CD4-positive, alpha-beta T cell treated with Interleukin-10 for 1 hour (primary cell): ENCODE data around the gene DLX1.
"Not testable (repeated sequence)": the region's sequence is repeated elsewhere in the genome, so short reads cannot be mapped to it uniquely, and the experiment has no call there.

ENCODE experiments used
- DNase-seq: peaks from one replicate; pipeline ENCODE4 v3.0.0-alpha.2; 2020

DLX1 gene

DNA sequence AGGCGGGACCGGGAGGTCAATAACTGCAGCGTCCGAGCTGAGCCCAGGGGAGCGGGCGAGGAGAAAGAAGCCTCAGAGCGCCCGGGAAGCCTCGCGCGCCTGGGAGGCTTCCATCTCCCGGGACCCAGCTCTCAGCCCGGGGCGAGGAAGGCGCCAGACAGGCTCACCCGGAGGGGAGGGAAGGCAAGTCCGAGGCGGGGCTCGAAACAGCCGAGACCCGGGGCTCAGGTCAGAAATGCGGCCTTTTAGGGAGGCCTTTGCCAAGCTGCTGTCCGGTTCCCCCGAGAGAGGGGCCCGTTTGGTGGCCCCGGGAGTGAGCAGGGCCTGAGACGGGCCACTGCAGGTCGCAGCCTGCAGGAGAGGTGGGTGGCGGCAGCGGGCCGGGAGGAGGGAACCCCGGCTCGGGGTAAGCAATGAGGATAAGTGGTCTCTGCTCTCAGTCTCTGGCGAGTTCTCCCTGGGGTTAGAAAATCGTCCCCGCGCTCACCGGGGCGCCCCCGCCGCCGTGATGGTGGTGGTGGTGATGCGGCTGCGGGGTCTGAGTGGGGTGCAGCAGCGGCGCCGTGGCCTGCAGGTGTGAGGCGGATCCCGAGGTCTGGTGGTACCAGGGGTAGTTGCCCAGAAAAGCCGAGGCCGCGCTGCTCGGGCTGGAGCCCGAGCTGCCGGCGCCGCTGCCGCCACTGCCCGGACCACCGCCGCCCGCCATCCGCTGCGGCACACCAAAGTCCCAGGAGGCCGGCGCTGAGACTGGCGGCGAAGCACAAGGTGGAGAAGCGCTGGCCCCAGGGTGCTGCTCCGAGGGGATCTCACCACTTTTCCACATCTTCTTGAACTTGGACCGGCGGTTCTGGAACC, 15.0 kb downstream of the DLX1 start:
- peak; percentile 6 for DNase-seq

DNA sequence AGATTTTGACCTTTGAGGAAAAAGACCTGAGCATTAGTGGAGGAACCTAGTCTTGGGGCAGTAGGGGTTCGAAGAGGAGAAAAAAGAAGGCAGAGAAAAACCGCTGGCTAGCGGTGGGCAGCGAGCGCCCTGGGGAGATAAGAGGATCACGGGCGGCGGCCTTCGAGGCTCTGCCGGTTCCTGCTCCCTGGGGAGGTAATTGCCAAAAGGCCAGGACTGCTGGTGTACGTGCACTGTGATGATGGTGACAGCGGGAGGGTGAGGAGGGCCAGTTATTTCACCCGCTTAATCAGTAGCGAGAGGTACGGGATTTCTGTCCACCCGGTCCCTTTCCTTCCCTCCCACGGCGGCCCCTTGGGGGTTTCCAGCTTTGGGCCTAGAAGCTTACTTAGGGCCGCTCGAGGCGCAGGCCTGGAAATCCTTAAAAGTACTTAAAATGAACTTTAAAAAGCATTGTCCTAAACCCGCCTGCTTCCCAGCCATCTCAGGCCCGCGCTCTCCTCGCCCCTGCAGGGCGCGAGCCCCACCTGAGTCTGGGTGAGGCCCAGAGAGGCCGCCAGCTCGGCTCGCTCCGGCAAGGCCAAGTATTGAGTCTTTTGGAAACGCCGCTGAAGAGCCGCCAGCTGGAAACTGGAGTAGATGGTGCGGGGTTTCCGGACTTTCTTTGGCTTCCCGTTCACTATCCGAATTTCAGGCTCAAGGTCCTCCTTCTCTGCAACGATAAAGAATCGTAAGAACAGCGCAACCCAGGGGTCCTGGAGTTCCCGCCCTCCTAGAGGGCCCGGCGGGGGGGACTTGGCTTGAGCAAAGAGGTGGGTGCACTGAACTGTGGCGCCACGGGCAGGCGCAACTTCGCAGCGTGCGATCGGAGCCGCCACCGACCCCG, 15.9 kb downstream of the DLX1 start:
- DNase-seq = peak; percentile 30

DNA sequence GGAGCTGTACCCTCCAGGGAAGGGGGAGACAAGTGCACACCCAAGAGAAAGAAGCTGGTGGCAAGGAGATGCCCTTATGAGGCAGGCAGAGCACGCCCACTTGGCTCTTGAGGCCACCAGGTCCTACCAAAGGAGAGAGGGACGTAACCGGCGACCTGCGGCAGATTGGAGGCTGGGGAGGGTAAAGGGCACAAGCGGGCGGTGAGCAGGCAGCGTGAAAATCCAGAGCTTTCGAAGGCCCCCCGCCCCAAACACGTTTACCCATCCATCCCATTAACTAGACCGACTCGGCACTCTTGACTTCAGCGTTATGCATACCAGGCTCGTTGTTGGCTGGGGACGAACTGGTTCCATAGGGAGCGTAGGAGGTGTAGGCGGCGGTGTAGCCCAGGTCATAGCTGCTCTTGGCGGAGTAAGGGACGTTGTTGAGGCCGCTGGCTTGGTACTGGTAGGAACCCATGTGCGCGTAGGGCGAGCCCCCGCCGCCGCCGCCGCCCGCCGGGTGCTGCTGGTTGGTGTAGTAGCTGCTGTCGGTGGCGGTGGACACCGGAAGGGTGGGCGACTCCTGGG, 16.6 kb downstream of the DLX1 start:
- peak; percentile 44 for DNase-seq

DNA sequence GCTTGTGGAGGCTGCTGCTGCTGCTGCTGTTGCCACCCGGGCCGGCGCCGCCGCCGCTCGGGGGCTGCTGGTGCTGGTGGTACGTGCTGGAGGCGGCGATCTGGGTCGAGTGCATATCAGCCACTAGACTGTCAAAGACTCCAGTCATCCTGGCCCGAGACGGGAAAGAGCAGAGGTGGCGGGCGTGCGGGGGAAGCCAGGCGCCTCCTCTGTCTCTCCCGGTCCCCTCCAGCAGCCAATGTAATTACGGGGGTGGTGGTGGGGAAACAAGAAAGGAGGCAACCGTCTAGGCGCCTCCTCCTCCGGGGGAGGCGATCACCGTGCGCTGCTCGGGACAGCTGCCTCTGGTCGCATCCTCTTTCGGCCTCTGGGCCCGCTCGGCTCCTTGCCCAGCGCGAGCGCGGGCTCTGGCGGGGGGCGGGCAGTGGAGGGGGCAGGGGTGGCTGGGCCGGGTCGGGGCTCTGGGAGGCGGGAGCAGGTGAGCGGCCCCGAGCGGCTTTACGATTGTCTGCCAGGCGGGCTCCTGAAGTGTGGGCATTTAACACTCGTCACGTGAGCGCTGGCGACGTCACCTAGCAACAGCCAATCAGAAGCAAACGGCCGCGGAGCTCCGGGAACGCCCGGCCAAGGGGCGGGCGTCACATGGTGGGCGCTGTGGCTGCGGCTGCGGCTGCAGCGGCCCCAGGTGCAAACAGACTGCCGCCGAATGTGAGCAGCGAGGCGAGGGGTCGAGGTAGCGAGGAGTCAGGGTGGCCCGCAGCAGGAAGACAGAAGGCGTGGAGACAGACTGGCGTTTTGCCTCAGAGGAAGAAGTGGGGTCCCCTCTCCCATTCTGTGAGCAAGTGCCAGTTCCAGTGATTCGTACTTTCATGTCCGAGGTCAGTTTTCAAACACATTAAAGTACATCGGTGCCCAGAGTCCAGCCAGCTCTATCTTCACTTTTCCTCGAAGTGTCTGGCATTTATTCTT, 17.4 kb downstream of the DLX1 start, which contains the start of gene DLX2:
Gene DLX2, minus strand, starts transcription at position 510 of the 969 bp plus-strand sequence. Its CDS starts 362 bp downstream, at position 148.
- peak; percentile 79 for DNase-seq

DNA sequence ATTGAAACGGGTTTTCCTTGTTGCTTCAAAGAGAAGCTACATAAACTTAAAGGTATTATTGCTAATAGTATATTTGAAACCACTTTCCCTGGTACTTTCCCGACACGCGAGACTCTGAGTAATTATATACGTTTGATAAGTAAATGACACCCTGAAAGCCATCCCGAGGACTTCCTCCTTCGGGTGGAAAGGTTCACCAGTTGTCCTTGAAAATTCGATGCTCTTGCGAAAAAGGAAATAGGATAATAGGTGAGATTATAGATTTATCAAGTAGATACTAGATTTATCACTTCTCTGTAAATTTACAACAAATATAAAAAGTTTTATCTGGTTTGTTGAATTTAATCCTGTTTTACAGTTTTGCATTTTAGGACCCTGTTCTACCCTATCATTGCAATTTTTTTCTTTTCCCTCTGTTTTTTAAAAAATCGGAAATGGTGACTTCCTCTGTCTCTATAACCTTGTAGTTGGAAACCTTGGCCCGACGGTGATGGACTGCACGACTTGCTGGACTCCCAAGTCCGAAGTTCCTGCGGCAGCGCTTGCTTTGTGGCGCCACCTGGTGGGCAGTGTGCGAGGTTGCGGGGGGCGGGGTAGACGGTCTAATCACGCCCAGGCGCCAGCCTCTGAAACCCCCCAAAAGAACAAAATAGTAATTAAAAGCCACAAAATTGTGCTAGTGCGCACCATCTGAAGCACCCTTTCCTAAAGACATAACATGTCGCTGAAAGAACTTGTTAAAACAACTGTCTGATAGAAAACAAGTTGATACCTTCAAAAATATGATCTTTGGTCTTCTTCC, 18.4 kb downstream of the DLX1 start:
- peak; percentile 77 for DNase-seq

DNA sequence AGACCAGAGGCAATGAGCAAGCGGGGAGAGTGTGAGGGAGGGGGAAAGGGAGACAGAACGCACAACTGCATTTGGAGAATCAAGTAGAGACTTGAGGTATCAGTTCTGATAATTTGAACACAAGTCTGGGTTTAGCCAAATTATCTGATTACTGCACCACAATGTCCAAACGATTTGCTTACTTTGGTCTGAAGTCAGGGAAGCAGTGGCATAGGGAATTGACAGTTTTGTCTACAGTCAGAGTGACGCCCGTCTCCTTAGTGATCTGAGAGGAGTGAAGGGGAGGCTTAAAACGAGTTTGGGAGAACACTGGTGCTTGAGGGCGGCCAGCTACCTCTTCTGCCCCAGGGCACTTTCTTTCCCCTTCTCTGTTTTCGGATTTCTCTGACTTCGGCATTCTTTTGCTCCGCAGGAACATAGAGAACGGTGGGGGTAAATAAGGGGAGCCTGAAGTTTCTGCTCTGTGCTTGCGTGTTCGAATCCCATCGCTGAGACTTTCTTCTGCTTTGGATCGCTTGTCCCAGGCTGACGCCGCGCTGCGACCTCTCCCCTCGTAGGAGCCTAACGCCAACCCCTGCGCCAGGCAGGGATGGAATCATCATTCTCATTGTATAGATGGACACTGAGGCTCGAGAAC, 20.3 kb downstream of the DLX1 start:
- DNase-seq = no peak

DNA sequence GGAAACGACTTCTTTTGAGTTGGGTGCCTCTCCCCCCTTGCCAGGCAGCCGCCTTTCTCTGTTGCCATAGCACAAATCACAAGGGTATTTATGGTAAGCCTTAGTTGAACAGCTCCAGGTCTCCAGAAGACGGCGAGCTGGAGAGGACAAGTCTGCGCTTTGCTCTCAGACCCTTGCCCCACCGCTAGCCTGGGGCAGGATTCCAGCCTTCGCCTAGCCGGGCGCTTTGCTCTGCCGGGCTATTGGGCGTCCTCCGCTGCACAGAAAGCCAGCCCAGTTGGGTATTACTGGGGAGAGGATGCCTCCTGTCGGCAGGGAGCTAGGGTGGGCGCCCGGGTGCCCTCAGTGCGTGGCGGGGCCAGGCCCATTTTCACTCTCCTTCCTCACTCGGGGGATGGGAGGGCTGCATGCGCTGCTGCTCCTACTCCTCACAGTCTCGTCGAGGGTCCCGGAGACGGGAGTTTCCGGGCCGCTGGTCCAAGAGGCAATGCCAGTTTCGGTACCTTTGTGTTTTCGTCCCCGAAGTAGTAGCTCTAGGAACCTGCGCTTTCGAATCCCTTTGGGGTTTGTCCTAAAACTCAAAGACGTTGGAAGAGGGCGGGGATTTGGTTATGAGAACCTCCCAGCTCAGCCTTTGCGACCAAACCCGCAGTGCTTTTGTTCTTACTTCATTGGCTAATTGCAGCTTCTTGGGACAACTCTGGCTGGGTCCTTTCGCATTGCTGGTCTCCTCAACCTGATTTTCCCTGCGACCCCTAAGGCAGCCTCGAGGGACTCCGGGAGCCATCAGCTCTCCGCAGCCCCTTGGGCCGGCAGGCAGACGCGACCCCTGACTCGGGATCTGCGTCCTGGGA, 21.0 kb downstream of the DLX1 start:
- peak; percentile 52 for DNase-seq

DNA sequence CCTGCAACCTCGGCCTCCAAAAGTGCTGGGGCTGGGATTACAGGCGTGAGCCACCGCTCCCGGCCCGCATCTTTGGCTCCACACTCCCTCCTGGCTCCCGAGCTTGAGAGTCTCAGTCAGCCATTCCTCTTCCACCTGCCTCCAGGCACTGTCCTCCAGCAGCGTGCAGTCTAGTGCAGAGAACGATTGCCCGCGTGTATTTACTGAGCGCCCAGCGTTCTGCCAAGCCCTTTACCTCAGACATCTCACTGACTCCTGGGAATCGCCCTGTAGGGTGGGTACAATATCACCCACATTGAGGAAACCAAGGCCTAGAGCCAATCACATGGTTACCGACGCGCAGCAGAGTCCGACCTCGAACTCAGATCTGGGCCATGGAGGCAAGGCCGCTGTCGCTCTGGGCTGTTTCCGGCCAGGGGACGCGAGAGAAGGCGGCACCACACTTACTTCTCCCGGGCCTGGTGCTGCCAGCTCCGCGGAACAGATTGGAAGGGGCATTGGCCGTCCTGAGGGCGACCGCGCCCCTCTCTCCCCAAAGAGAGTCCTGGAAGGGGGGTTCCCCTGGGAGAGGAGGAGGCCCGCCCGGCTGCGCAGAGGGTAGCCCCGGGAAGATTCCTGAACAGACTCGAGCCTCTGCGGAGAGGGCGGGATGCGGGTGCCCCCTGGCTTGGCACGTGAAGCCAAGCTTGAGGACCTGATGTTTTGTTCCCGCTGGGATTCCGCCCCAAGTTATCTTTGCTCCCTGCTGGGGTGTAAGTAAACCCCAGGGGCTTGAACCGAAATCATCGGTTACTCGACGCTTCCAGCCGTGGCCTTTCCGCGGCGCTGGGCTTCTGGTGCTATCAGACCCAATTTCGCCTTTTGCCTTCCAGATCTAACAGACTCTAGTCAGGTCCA, 22.6 kb downstream of the DLX1 start:
- DNase-seq = no peak

DNA sequence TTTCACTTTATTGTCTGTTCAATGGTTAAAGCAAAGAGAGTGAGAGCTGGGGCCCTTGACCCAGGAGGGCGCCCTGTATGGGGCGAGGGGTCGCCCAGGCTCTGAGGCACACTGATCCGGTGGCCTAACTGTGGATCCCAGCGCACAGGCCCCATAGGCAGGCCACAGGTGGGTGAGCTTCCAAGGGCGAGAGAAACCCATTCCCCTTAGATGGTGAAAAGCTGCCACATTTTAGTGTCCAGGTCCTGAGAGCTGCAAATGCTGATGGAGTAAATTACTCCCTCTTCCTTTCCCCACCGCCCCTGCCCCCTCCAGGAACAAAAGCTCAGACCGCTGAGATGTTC, 23.3 kb downstream of the DLX1 start:
- DNase-seq = no peak

DNA sequence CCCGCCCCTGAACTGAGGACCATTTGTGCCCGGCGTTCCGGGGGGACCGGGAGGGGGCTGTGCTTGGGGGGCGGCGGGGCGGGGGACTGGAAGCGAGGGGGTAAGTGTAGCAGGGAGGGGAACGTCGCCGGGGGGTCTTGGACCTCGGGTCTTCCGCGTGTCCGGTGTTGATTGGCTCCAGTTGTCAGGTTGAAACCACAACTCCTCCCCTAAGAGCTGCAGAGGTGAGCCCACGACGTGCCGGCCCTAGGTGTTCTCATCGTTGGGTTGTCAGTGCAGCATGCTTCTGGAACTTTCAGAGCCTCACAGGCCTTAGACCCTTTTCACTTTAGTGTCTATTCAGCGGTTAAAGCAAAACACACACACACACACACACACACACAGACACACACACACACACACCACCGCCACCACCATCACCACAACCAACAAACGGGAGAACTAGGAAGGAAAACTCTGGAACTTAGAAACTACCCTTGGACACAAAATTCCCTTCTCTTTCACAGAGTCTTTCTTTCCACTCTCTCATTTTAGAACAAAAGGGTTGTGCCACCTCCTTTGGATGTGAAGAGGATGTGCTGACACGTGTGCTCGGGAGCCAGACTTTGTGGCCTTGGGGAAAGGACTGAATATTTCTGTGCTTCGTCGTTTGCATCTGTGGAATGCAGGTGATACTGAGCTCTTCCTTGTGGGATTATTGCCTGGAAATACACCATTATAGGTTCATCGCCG, 24.1 kb downstream of the DLX1 start:
- no peak for DNase-seq

DNA sequence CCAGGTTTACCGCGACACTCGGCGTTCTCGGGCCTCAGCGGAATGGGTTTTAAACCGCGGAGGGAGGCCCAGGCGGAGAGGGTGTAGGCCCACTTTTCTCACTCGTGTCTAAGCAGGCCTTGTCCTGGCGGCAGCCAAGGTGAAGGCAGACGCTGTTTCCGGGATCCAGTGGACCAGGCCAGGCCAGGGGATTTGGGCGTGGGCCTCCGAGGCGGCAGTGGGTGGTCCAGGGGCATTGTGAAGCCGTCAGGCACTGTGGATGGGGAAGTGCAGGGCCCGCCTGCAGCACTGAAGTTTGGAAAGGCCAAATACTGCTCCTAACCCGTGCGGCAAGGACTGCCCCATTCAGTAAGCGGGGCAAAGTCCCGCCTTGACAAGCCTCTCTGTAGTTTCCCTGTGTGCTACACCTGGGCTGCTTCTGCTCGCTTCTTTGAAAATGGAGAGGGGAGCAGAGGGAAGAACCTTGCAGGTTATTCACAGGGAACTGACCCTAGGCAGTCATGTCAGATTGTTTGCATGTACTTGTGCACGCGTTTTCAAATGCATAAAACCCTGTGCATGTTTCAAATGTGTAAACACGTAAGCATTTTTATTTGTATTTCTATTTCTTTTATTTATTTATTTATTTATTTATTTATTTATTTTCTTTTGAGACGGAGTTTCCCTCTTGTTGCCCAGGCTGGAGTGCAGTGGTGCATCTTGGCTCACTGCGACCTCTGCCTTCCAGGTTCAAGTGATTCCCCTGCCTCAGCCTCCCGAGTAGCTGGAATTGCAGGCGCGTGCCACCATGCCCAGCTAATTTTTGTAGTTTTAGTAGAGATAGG, 24.9 kb downstream of the DLX1 start:
- DNase-seq = no peak

DNA sequence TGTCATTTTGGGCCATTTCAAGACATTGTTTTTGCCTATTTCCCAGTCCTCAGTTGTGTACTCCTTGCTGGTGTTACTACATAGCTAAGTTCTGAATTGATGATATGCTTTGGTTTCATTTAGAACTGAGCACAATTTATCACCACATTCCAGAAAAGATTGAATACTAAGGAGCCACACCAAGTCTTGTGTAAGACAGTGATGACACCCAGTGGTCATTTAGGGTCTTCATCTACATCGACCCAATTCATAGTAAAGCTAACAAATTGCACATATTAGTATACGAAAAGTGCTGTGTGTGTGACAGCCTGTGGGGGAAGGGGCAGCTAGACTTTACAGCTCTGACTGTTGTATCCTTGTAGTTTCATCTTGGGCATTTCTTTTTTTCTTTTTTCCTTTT, 28.3 kb downstream of the DLX1 start:
- DNase-seq = peak; percentile 8

DNA sequence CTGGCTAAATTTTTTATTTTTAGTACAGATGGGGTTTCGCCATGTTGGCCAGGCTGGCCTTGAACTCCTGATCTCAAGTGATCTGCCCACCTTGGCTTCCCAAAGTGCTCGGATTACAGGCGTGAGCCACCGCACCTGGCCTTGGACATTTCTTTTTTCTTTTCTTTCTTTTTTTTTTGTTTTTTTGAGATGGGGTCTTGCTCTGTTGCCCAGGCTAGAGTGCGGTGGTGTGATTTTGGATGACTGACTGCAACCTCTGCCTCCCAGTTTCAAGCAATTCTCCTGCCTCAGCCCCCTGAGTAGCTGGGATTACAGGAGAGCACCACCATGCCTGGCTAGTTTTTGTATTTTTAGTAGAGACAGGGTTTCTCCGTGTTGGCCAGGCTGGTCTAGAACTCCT, 28.9 kb downstream of the DLX1 start:
- not testable (repeated sequence) for DNase-seq

DNA sequence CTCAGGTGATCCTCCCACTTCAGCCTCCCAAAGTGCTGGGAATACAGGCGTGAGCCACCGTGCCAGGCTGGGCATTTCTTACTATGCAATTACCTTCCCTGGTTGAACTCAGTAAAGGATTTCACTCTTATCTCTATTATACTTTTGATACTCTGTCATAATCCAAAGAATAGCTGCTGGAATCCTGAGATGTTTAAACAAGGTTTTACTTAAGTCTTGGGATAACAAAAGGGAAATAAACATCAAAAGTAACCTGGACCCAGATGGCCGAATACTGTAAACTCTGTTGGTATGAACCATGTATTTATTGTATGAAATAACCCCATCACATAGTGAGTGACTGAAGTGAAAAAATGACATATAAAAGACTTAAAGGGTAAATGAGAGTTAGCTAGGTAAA, 29.3 kb downstream of the DLX1 start:
- DNase-seq = no peak

DNA sequence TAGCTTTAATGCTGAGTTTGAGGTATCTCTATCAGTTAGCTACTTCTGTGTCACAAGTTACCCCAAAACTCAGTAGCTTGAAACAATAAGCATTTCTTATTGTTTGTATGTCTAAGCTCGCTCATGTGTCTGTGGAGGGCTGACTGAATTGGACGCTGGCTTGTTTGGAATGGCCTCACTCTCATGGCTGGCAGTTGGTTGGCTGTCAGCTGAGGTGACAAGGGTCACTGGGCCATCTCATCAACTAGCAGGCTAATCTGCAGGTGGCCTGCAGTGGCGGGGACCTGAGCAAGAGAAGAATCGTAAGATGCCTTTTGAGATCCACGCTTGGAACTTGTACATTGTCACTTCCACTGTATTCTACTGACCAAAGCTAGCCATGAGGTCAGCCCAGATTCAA, 30.8 kb downstream of the DLX1 start:
- DNase-seq = no peak

DNA sequence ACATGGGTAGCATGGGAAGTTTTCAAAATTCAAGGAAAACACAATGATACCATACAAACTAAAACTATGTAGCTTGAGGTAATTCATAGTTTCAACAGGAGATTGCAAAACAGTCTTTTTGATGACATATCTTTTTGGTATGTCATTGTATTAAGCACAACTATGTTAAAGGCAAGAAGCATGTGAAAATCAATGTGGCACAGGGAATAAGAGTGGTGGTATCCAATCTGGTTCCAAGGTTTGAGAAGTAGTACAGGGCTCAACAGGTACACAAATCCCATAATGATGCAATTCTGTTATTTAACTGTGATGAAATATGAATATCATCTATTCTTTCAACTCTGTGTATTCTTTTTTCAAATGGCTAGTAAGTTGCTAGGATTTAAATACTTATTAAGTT, 33.8 kb downstream of the DLX1 start:
- DNase-seq = no peak

DNA sequence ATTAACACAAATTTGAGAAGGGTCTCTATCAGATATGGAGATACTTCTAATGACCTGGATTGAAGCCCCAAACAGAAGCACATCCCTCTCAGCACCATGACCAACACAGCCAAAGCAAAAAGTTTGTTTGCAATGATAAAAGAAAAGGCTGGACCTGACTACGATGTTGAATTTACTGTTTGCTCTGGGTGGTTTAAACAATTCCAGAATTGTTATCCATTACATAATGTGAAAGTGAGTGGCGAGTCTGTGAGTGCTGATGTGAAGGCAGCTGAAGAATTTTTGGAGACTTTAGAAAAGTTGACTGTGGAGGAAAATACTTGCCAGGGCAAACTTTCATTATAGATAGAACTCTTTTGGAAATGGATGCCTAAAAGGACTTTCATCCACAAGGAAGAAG, 34.8 kb downstream of the DLX1 start:
- DNase-seq = no peak
